ENCODE data around the gene TBC1D9.
"Not testable (repeated sequence)": the region's sequence is repeated elsewhere in the genome, so short reads cannot be mapped to it uniquely, and the experiment has no call there.

The TBC1D9 gene

DNA sequence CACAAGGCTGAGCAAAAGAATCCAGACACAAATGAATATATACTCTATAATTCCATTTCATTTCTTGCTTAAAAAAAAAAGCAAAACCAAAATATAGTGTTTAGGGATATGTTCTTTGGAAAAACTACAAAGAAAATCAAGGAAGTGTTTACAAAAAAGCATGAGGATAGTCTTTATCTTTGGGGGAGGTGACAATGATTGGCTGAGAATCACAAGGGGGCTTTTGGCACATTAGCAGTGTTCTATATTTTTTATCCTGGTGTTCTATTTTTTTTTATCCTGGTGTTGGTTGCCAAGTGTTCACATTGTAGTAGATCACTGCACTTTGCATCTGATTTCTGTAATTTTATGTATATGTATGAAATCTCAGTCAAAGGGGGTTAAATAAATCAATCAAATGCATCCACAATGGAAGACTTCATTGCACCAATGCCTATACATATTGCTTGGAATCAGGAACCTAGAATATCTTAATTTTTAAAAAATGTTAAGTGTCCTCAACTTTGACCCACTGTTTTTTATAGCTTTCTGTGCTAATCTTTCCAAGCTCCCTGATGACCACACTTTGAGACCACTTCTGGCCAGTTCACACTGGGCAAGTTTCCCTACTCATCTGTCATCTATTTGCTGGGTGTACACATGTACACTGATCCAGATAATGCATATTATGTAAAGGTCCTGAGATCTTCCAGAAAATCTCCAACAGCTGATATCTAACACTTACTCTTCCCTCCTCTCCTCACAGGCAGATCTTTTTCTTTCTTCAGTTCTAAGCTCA lies 3.7 kb downstream of the TBC1D9 start:
- no peak for DNase-seq

- no peak for DNase-seq
Measured at GRCh38 chr4:140750470-140750869, 5.7 kb downstream of the TBC1D9 start.

- no peak for DNase-seq
Measured at GRCh38 chr4:140748171-140748570, 8.0 kb downstream of the TBC1D9 start.

GRCh38 chr4:140746546-140746945 lies 9.6 kb downstream of the TBC1D9 start:
- not testable (repeated sequence) for DNase-seq

DNA sequence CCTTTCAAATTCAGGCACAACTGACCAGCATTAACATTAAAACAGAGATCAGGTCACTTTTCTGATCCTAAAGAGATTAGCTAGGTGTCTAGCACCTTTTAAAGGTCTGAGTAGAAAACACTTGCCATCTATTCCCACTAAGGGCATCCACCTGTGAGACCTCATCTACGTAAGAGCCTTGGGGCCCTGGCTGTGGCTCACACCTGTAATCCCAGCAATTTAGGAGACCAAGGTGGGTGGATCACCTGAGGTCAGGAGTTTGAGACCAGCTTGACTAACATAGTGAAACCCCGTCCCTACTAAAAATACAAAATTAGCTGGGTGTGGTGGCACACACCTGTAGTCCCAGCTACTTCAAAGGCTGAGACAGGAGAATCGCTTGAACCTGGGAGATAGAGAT lies 11.8 kb downstream of the TBC1D9 start:
- no peak for DNase-seq

GRCh38 chr4:140743194-140743931 lies 12.8 kb downstream of the TBC1D9 start:
- no peak for DNase-seq

DNA sequence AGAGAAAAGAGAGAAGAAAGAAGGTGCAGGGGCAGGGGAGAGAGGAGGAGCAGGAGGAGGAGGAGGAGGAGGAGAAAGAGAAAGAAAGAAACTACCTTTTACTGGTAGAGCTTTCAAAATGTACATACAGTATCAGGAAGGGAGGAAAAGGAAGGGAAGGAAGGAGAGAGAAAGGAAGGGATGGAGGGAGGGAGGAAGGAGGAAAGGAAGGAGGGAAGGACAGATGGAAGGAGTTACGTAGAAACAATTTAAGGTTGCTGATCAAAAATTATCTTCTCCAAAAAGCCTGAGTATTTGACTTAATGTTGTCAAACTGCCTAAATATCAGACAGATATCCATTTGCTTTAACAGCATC lies 13.4 kb downstream of the TBC1D9 start:
- no peak for DNase-seq

- DNase-seq = no peak
Measured at GRCh38 chr4:140740906-140741670, 15.1 kb downstream of the TBC1D9 start.

DNA sequence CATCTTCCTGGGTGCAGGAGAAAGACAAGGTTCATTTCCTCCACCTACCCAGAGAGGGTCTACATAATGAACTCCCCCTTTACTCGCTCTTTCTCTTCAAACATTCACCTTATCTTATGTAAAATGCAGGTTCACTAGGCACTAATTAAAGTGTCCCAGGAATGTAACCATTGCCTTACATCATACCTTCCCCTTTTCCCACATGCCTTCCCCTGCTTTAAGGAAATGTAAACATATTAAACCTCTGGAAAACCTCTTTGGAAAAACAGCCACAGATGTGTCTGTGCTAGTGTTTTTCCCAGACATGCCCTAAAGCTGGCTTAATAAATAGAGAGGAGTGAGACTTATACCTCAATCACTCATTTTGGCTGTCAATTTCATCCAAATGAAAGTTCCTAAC lies 15.8 kb downstream of the TBC1D9 start:
- no peak for DNase-seq

GRCh38 chr4:140739971-140740370 lies 16.2 kb downstream of the TBC1D9 start:
- DNase-seq = no peak

DNA sequence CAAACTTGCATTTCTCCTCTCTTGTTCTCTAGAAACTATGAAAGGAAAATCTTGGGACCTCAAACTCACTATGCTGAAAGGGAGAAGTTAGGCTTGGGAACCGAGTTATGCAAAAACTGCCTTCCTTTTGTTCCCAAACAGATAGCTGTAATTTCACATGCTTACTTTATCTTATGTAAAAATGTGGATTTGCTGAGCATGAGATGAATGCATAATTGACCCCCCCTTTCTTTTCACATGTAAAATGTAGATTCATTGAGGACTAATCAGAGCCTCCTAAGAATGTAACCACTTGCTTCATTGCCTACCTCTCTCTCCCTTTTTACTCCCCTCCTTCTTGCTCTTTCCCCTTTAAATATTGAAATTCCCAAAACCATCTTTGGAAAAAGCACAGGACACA lies 18.0 kb downstream of the TBC1D9 start:
- no peak for DNase-seq

DNA sequence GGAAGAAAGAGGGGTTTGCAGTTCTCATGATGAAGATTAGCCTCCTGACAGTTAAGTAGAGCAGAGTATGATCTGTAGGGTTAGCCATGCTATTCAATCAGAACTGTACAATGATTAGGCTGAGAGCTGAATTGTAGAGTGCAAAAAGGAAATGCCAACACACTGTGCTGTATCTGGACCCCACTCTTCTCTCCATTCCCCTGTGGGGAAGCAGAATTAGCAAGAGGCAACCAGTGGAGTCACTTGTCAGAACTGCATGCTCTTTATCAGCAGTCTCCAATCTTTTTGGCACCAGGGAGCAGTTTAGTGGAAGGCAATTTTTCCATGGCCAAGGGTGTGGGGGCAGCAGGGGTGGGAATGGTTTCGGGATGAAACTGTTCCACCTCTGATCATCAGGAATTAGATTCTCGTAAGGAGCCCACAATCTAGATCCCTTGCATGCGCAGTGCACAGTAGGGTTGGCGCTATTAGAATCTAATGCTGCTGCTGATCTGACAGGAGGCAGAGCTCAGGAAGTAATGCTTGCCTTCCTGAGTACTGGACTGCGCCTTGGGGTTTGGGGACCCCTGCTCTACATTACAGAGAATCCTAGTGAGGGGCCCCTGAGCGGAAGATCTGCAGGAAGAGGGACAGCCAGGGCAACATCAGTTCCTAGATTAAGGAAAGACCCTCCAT lies 19.4 kb downstream of the TBC1D9 start:
- DNase-seq = no peak

DNA sequence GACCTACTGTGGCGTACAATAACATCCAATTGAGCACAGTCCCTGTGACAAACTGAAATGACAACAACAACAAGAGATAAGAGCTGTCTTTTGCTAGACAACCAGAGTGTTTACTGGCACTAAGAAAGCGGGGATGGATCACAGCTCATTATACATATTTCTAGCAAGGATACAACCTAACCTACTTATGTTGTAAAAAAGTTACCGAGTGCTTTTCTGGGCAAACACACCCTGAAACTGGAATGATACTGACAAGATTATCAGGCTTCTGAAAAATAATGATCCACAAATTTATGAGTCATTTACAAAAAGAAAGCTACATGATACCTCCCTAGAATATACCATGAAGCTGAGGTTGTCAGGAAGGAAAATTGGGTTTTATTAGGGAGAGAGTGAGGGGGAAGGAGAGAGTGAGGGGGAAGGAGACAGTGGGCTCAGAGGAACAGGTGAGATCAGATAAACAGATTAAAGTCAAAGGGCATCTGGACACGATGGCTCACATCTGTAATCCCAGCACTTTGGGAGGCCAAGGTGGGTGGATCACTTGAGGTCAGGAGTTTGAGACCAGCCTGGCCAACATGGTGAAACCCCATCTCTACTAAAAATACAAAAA lies 20.3 kb downstream of the TBC1D9 start:
- no peak for DNase-seq

DNA sequence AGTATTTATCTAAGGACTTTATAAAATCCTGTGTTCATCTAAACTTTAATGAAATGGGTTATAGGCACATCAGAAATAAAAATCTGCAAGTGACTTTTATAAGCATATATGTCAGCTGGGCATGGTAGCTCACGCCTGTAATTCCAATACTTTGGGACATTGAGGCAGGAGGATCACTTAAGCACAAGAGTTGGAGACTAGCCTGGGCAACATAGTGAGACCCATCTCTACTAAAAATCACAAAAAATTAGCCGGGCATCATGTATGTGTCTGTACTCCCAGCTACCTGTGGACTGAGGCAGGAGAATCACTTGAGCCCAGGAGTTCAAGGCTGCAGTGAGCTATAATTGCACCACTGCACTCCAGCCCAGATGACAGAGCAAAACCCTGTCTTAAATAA lies 20.9 kb downstream of the TBC1D9 start:
- DNase-seq = no peak

GRCh38 chr4:140732780-140733179 lies 23.4 kb downstream of the TBC1D9 start:
- DNase-seq = no peak

DNA sequence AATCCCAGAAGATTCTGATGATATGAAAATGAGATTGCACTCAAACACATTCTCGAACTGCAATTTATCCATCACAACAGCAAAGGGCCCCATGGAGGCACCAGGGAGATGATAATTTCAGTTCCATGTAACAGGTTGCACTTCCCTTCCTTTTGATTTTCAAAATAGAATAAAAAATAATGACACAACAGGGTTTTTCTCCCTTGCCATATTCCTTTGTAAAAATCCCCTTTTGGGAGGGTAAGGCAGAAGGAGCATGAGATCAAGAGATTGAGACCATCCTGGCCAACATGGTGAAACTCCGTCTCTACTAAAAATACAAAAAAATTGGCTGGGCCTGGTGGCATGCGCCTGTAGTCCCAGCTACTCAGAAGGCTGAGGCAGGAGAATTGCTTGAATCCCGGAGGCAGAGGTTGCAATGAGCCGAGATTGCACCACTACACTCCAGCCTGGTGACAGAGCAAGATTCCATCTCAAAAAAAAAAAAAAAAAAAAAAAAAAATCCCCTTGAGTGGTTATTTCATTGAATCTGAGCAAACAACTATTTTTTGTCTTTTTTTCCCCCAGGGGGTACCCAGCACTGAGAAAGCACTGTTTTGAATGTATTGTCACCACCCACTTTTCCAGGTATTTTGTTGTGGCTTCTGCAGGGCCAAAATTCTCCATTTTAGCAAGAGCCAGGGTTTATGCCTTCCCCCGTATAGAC lies 26.7 kb downstream of the TBC1D9 start:
- DNase-seq = no peak

GRCh38 chr4:140726776-140727500 lies 29.2 kb downstream of the TBC1D9 start:
- no peak for DNase-seq

- no peak for DNase-seq
Measured at GRCh38 chr4:140725556-140725955, 30.6 kb downstream of the TBC1D9 start.

DNA sequence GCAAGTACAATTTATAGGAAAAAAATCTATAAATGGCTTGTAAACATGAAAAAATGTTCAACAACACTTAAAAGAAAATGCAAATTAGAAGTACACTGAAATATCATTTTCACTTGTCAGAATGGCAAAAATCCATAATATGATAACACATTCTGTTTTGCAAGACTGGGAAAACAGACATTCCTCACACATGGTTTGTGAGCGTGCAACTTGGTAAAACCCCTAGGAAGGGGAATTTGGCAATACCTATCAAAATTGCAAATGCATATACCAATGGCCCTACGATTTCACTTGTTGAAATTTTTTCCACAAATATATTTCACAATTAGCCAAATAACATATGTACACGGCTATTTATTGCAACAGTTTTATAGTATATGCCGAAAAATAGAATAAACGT lies 31.4 kb downstream of the TBC1D9 start:
- DNase-seq = no peak

DNA sequence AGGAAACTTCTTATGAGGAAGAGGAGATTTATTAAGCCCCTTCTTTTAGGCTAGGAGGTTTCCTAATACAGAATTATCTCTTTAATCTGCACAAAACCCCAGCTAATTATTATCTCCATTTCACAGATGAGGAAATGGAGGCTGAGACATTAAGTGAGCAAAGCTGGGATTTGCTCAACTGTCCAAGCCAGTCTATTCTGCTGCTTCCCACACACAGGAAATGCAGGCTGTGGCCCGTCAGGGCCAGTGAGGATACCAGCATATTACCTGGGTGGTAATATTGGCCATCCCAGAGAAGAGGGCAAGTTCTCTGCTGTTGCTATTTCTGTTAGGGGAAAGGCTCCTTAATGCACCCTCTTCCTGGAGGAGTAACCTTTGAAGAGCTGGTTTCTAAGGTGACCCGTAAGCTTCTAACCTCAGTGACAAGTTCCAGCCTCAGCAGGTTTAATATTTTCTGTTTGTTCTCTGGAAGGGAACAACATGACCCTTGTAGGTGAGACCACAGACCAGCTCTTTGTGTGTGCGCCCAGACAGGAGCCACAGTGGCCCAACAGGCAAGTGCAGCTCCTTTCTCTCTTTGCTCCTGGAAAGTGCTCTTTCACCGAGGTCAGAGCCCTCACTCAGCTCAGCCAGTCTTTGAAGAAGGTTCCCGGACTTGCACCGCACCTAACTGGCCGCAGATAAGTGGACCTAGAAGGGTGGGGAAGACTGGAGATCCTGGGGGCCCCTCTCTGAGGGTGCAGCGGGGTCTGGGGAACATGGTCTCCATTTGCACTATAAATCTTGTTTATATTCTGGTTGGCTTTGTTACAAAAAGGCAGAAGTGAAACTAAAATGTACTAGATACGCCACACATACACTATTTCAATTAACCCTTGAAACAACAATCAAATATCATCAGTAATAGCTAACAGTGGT lies 35.5 kb downstream of the TBC1D9 start:
- no peak for DNase-seq

Measured in cerebellar nuclear complex (tissue), 1 donor.